HG03060 (cell line): ENCODE measurements around the gene IFT52.
"Not testable (repeated sequence)": the region's sequence is repeated elsewhere in the genome, so short reads cannot be mapped to it uniquely, and the experiment has no call there.

Source experiments
- ATAC-seq: cut with Tn5 transposase; IDR thresholded peaks from one replicate; pipeline ENCODE4 v1.9.1; 2021; ENCODE audit warnings: low read depth, moderate number of reproducible peaks; ENCODE audit not compliant: unreplicated experiment

IFT52 gene

DNA sequence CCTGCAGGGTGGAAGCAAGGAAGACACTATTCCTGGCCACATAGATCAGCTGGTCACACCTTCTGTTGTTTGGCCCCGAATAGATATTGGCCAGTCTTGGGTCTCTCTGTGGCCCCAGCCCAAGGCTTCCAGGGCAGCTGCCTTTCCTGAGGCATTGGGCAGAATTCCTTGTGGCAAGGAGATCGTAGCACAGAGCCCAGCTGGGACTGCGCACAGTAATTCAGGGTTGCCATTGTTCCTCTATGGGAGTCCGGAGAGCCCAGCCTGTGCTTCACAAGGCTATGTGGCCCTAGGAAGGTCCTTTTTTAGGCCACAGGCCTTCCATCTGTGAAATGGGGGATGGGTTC is 25.0 kb upstream of the IFT52 start:
- ATAC-seq: no peak

DNA sequence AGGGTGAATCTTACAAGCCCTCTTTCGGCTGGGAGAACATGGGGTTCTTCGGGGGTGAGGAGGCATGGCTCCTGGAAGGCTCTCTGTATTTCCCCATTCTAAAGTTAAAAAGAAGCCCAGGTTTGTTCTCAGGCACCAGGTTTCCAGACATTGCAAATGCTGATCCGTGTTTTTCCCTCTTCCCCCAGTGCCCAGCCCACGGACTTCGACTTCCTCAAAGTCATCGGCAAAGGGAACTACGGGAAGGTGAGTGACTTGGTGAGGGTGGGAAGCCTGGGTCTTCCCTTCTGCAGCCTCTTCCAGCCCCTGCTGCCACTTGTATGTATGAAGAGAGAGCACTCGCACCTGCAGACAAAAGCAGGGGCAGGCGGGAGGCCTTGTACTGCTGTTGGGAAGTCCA is 23.3 kb upstream of the IFT52 start:
- no peak for ATAC-seq

DNA sequence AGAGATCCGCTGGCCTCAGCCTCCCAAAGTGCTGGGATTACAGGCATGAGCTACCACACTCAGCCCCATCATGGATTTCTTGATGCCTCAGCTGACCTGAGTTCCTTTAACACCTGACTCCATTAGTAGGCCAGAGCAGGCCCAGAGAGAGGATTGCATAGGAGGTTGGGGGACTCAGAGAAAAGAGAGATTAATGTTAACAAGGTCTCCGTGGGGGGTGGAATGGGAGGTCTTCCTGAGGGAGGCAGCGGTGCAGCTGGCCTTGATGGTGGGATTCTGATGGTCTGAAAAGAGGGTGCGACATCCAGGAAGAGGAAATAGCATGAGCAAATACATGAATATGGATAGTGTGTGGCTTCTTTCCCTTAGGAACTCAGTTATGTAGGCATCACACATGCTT is 22.0 kb upstream of the IFT52 start:
- no peak for ATAC-seq

DNA sequence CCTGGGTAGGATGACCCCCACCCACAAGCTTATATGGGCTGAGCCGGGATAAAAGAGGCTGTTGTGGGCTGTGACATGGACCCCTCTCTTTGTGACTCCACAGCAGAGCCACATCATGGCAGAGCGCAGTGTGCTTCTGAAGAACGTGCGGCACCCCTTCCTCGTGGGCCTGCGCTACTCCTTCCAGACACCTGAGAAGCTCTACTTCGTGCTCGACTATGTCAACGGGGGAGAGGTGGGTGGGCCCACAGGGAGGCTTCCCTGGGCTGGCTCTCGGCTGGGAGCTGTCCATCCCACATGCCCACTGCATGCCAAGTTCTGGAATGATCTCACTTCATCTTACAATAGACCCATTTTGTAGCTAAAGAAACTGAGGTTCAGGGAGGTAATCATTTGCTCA is 21.5 kb upstream of the IFT52 start:
- no peak for ATAC-seq

DNA sequence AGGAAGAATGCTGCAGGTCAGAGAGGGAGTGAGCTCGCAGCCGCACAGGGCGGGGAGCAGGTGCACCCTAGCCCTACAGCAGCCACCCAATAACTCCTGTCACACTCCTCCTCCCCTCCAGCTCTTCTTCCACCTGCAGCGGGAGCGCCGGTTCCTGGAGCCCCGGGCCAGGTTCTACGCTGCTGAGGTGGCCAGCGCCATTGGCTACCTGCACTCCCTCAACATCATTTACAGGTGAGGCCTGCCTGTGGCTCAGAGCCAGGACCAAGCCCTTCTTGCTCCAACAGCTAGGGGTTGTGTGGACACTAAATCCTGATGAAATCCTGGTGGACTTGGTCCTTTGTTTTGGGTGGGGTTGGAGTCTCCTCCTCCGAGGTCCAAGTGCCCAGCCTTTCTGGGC is 20.2 kb upstream of the IFT52 start:
- no peak for ATAC-seq

DNA sequence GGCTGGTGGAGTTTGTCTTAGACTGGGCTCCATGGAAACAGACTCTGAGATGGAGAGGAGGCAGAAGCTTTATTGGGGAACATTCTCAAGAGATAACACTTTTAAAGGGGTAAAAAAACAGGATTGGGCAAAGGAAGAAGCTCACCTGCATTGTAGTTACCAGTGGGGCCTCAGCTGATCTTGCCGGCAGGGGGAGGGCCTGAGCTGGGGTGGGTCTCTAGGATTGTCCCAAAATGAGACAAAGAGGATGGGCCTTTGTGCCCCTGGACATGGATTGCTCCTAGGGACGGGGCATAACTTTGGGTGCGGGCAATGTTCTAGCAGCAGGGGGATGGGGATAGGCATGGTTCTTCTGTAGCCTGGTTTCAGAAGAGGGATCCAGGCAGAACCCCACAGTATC is 19.4 kb upstream of the IFT52 start:
- no peak for ATAC-seq

DNA sequence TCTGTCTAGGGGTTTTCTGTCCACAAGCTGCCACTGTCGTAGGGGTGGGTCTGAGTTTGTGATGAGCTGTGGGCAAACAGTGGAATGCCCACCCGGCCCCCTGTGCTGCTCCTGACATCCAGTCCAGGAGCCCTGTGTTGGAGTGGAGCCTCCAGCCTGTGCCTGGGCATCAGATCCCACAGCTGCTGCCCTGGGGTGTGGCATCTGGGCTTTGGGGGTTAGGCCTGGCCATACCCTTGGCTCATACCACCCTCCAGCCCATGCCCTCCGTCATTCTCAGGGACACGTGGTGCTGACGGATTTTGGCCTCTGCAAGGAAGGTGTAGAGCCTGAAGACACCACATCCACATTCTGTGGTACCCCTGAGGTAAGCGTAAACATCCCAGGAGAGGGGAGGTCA is 19.0 kb upstream of the IFT52 start:
- ATAC-seq: no peak

DNA sequence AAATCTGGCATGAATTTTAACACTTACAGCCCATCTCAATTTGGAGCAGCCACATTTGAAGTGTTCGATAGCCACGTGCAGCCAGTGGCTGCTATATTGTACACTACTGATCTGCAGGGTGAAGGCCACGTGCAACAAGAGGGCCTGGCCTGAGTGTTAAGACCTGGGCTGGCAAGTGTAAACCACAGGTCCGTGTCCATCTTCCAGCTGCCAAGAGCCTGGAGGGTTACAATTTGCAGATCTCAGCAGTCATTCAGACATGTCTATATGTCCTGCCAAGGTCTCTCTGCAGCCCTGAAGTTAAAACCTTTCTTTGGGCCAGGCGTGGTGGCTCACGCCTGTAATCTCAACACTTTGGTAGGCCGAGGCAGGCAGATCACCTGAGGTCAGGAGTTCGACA is 17.8 kb upstream of the IFT52 start:
- ATAC-seq: no peak

DNA sequence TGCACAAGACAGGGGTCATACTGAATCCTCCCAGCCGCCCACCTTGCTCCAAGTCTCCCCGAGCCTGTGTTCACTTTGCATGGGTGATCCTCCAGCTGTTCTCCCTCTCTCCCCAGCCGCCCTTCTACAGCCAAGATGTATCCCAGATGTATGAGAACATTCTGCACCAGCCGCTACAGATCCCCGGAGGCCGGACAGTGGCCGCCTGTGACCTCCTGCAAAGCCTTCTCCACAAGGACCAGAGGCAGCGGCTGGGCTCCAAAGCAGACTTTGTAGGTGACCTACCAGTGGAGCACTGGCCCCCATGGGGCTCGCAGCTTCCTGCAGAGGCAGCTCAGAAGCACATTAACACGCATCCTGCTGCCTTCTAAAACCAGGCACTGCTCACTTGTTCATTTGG is 14.6 kb upstream of the IFT52 start:
- ATAC-seq: no peak

DNA sequence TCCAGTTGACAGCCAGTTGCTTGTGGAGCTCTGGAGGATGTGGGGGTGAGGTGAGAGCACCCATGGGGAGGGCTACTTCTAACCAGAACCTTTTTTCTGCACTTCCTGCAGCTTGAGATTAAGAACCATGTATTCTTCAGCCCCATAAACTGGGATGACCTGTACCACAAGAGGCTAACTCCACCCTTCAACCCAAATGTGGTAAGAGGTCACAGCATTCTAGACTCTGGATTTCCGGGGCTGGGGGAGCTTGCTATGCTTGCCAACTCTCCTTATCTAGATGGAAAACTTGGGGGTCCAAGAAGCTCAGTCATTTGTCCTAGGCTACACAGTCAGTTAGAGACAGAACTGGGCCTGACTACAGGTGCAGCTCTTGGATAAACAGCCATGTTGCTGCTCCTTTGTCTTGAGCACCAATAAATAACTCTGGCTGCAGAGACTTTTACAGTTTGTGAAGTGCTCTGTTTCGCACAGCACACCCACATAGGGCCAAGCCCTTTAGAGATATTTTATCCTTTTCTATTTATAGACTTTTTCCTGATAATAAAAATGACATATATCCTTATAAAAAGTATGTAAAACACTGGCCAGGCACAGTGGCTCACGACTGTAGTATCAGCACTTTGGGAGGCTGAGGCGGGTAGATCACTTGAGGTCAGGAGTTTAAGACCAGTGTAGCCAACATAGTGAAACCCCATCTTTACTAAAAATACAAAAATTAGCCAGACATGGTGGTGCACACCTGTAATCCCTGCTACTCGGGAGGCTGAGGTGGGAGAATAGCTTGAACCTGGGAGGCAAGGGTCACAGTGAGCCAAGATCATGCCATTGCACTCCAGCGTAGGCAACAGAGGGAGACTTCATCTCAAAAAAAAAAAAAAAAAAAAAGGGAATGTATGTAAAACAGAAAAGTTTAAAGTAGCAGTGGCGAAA is 10.6 kb upstream of the IFT52 start:
- ATAC-seq: no peak

DNA sequence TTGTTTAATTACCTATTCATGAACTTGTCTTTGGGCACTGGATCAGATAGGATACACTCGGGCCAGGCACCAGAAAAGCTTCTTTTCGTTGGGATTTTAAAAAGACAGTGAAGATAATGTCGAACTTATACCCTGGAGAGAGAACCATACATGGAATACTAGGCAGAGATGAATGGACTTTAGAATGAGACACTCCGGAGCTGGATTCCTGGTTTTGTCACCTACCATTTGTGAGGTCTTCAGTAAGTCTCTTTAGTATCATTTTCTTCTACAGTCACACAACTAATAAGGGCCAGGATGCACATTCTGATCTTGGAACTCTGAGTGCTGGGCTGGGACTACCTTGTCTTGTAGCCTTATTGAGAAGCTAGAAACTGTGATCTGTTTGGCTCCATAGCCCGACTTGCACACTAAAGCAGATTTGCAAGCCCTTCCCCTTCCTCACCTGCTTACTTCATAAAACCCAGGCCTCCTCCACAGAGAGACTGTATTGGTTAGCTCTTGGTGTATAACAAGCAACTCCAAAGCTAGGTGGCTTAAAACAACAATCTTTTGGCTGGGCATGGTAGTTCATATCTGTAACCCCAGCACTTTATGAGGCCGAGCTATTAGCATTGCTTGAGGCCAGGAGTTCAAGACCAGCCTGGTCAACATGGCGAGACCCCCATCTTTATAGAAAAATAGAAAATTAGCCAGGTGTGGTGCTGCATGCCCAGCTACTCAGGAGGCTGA is 7.4 kb upstream of the IFT52 start:
- ATAC-seq: no peak

DNA sequence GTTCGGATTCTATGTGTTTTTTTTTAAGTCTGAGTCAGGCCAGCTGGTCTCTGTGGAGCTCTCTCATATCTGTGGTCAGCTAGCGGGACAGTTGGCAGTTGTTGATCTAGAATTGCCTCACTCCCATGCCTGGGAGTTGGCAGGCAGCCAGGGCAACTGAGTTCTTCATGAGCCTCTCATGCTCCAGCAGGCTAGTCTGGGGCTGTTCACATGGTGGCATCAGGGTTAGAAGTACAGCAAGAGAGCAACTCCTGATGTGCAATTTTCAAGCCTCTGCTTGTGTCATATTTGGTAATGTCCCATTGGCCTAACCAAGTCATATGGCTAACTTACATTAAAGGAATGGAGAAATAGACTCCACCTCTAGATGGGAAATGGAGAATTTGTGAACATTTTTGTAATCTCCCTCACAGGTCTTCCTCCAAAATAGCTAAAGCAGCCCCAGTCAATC is 6.7 kb upstream of the IFT52 start:
- no peak for ATAC-seq

DNA sequence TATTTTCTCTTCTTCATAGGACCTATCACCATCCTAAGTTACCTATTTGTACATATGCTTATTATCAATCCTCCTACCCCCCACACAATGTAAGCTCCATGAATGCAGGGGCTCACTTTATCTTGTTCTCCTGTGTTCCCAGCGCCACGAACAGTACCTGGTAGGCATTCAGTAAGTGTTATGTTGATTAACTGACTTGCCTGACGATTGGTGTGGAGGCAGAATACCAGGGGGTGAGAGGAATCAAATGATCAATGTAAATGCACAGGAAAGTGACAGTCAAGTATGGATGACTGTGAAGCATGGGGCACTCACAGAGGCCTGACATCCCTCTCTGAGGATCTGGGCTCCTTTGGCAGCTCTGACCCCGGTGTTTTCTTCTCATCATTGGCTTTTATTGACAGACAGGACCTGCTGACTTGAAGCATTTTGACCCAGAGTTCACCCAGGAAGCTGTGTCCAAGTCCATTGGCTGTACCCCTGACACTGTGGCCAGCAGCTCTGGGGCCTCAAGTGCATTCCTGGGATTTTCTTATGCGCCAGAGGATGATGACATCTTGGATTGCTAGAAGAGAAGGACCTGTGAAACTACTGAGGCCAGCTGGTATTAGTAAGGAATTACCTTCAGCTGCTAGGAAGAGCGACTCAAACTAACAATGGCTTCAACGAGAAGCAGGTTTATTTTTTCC is 6.1 kb upstream of the IFT52 start:
- ATAC-seq: no peak

DNA sequence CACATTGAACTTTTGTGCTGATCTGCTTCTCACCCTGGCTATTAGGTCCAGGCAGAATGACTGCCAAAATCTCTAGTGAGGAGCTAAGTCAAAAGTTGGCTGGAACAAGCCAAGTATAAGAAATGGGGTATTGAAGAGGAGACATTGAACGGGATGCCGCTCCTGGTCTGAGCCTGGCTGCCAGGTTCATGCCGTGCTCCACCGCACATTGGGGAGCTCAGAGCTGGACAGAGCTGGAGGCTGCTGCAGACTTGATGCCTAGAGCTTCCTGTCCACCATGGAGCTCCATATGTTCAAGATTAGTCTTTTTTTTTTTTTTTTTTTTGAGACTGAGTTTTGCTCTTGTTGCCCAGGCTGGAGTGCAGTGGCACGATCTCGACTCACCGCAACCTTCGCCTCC is 4.1 kb upstream of the IFT52 start:
- ATAC-seq: no peak

DNA sequence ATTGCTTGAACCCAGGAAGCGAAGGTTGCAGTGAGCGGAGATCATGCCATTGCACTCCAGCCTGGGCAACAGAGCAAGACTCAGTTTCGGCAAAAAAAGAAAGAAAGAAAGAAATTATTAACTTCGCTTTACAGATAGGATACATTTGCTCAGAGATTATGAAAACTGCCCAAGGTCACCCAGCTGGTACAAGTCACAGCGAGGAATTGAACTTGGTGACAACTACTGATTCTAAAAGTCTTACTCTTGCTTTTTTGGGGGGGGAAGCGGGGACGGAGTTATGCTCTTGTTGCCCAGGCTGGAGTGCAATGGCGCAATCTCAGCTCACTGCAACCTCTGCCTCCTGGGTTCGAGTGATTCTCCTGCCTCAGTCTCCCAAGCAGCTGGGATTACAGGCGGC is 2.2 kb upstream of the IFT52 start:
- not testable (repeated sequence) for ATAC-seq

DNA sequence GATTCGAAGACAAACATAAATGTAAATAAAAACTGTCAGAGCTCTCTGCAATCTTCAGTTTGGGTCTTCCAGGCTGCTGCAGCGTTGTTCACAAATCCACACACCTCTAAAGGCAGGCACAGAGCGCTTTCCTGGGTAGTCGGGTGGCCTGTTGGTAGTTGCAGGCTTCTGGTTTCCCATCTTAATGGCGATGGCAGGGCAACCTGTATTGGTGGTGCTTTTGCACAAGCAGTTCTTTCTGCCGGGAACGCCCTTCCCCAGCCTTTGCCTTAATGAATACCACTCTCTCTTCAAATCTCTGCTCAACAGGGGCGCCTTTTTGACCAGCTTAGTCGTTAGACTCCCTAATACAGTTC is 723 bp upstream of the IFT52 start:
- no peak for ATAC-seq

DNA sequence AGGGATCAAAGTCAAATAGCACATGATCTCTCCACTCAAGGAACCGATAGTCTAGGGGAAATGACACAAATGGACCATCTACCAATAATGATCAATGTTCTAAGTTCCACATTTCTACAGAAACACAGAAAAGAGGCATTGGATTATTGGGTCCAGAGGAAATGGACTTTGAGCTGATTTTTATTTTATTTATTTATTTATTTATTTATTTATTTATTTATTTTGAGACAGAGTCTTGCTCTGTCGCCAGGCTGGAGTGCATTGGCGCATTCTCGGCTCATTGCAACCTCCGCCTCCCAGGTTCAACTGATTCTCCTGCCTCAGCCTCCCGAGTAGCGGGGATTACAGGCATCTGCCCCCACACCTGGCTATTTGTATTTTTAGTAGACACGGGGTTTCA is 11.2 kb downstream of the IFT52 start:
- not testable (repeated sequence) for ATAC-seq

DNA sequence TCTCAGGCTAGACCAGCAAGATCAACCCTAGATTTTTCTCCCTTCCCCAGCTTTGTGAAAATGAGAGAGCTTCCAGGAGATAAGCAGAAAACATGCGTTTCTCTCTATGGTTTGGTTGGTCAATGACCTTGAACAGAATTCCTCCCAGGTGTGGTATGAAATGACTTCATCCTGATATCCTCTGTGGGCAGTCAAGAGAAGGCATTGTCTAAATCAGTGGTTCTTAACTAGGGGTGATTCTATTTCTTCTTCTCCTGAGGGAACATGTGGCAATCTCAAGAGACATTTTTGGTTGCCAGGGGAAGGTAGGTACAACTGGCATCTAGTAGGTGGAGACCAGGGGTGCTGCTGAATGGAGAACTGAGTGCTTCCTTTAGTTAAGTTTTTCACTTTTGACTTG is 12.4 kb downstream of the IFT52 start:
- no peak for ATAC-seq

DNA sequence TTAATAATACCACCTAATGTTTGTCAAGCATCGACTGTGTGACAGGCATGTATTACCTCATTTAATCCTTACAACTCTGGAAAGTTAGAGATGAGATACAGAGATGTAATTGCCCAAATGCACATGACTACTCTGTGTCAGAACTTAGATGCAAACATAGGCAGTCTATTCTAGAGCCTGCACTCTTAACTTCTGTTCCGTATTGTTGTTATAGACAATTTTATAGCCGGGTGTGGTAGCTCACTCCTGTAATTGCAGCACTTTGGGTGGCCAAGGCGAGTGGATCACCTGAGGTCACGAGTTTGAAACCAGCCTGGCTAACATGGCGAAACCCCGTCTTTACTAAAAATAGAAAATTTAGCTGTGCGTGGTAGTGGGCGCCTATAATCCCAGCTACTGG is 15.0 kb downstream of the IFT52 start:
- ATAC-seq: no peak

DNA sequence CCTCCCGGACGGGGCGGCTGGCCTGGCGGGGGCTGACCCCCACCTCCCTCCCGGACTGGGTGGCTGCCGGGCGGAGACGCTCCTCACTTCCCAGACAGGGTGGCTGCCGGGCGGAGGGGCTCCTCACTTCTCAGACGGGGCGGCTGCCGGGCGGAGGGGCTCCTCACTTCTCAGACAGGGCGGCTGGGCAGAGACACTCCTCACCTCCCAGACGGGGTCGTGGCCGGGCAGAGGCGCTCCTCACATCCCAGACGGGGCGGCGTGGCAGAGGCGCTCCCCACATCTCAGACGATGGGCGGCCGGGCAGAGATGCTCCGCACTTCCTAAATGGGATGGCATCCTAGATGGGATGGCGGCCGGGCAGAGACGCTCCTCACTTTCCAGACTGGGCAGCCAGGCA is 16.5 kb downstream of the IFT52 start:
- not testable (repeated sequence) for ATAC-seq

DNA sequence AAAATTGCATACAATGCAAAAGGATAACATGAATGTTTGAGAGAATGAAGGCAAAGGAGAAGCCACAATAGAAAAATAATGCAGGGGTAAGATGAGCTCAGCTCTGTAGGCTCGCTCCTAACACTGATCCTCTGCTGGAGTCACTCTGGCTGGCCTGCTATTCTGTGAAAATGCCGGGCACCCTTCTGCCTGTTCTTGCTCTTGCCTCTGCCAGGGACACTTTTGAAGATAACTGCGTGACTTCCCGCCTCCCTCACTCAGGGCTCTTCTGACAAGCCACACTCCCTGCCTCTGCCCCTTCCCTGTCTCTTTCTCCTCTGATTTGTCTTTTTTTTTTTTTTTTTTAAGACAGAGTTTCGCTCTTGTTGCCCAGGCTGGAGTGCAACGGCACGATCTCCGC is 40.9 kb downstream of the IFT52 start:
- ATAC-seq: no peak

DNA sequence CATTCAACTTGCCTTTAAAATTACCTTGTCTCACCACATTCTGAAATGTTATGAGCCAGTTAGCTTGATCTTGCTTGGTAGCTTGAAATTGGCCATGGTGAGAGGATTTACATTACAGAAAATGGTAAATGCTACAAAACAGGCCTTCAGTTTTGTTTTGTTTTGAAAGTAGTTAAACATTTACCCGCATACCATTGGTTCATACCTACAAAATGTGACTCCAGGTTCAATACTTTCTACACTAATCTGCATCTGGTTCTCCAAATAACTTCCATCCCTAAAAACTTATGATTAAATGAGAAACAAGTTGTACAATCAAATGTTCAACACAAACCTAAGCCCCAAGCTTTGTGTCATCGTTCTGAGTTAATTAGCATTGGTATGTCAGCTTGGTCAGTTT is 45.7 kb downstream of the IFT52 start:
- no peak for ATAC-seq
